ENCODE results near the gene C11orf16. TPM values are rescaled to one million over a fixed set of nuclear protein-coding genes. Genes with fewer than 3 reads are reported as not detected.
"Not testable (repeated sequence)": the region's sequence is repeated elsewhere in the genome, so short reads cannot be mapped to it uniquely, and the experiment has no call there.

Gene C11orf16
- total RNA-seq, 1 experiment from 2014 or later, result not detected

- DNase-seq, result no peak
These were observed 9.8 kb upstream of the C11orf16 start, which contains the start of gene ASCL3 for GRCh38 chr11:8942518-8943066. Gene ASCL3, minus strand, starts transcription at chr11:8943016. Its CDS starts 4,855 bp downstream, at chr11:8938161.

DNA sequence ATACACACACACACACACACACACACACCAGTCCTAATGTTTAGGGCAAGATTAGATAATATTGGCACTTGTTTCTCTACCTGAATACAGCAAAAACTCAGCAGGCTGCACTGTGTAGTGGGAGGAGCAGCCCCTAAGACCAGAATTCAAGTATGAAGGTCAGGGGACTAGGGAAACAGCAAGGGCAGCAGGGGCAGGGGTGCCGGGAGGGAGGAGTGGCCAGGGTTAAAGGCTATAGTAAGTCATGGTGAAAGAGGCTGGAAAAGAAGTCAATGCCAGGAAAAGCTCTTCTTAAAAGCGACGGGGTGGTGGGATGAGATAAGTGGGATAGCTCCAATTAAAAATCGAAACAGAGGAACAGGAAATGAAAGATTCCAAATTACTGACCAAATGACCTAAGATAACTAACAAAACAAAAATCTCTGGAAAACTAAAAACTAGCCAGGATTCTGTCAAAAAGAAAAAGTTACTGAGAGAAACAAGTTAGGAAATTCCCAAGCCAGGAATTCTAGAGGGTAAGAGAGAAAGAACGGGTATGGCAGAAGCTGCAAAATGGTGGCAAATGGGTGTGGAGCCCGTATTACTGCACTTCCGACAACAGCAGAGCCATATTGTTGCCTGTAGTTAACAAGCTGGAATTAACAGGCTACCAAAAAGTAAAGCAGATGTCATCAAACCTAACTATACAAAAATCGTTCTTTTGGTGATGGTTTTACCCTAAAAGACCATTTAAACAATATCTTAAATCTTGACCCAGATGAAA, 8.8 kb upstream of the C11orf16 start:
- H3K27me3 ChIP-seq, result no peaks in the 10 kb centered on the region
- no peaks in the 10 kb centered on the region for H3K36me3 ChIP-seq
- DNase-seq, result no peak
- no peaks in the 10 kb centered on the region for H3K9me3 ChIP-seq
- H3K4me3 ChIP-seq, result no peak overlapping the region

More at GRCh38 chr11:8942518-8943066, 9.8 kb upstream of the C11orf16 start, which contains the start of gene ASCL3:
- H3K36me3 ChIP-seq, result peaks cover 7% of the 10 kb centered on the region; the same call in 1 of the 2 replicates
- no peaks in the 10 kb centered on the region for H3K27me3 ChIP-seq
- no peaks in the 10 kb centered on the region for H3K9me3 ChIP-seq
- no peak within 1 kb of the TSS for H3K4me3 ChIP-seq

DNA sequence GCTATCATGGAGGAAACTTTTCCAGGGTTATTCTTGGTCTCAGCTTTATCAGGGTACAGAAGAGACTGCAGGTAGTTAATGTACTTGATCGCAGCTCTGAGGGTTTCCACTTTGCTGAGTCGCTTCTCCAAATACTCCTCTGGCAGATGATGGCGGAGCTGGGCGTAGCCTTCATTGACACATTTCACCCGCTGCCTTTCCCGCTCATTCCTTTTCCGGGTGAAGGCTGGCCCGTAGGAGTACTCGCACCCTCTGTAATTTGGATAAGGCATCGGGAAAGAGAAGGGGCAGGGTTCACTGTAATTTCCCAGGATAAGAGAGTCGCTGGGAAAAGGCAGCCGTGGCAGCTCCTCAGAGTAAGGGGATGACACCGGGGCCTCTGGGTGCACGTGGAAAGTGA, 4.9 kb upstream of the C11orf16 start:
- no peaks in the 10 kb centered on the region for H3K36me3 ChIP-seq

DNA sequence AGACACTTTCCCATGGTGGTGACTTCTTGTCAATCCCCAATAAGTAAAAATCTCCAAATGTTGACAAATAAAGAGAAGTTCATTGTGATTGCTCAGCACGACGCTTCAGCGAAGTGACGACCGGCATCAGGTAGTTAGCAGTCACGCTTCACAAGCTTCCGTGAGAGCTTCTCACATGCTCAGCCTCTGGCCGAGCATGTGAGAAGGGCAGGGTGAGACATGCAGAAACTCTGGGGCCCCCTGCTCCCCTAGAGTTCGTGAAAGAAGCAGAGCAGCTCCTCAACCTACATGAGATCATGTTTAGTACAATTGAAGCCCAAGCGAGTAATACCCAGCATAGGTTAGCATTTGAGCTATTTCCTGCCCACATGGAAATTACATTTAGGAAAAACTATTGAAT, 4.4 kb upstream of the C11orf16 start:
- Histone ChIP-seq H3K36me3 (no peaks in the 10 kb centered on the region), H3K4me3 (no peak overlapping the region), H3K27me3 (no peaks in the 10 kb centered on the region), H3K9me3 (no peaks in the 10 kb centered on the region)
- DNase-seq, result no peak

More for the DNA sequence above, 4.9 kb upstream of the C11orf16 start:
- Histone ChIP-seq H3K4me3 (no peak overlapping the region), H3K27me3 (no peaks in the 10 kb centered on the region), H3K9me3 (no peaks in the 10 kb centered on the region)
- no peak for DNase-seq

DNA sequence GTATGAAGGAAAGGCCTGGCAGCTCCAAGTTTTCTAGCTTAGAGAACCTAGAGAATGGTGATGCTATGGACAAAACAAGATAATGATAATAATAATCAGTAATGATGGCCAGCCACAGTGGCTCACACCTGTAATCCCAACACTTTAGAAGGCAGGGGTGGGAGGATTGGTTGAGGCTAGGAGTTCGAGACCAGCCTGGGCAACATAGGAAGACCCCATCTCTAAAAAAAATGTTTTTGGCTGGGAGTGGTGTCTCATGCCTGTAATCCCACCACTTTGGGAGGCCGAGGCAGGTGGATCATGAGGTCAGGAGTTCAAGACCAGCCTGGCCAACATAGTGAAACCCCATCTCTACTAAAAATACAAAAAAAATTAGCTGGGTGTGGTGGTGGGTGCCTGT, 3.0 kb upstream of the C11orf16 start:
- not testable (repeated sequence) for H3K9me3 ChIP-seq, H3K27me3 ChIP-seq, DNase-seq, H3K36me3 ChIP-seq, H3K4me3 ChIP-seq

- no peak for DNase-seq
- no peak overlapping the region for H3K4me3 ChIP-seq
- no peaks in the 10 kb centered on the region for H3K36me3 ChIP-seq
- no peaks in the 10 kb centered on the region for H3K27me3 ChIP-seq
- H3K9me3 ChIP-seq, result no peaks in the 10 kb centered on the region
These were observed 2.2 kb upstream of the C11orf16 start for GRCh38 chr11:8934742-8935488.

DNA sequence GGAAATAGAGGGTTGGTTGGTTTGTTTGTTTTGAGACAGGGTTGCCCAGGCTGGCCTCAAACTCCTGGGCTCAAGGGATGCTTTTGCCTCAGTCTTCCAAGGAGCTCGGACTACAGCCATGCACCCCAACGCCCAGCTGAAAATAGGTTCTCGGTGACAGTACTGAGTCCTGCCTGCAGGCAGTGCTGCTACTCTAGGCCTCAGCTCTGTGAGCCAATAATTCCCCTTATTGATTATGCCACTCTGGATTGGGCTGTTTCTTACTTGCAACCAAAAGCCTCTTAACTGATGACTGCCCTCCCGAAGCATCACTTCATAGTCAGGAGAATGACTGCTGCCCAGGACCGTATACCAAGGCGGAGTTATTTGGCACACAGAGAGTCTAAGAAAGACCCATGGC, 1.2 kb upstream of the C11orf16 start:
- Histone ChIP-seq H3K9me3 (no peaks in the 10 kb centered on the region), H3K27me3 (no peaks in the 10 kb centered on the region), H3K4me3 (no peak overlapping the region), H3K36me3 (no peaks in the 10 kb centered on the region)
- DNase-seq, result no peak

DNA sequence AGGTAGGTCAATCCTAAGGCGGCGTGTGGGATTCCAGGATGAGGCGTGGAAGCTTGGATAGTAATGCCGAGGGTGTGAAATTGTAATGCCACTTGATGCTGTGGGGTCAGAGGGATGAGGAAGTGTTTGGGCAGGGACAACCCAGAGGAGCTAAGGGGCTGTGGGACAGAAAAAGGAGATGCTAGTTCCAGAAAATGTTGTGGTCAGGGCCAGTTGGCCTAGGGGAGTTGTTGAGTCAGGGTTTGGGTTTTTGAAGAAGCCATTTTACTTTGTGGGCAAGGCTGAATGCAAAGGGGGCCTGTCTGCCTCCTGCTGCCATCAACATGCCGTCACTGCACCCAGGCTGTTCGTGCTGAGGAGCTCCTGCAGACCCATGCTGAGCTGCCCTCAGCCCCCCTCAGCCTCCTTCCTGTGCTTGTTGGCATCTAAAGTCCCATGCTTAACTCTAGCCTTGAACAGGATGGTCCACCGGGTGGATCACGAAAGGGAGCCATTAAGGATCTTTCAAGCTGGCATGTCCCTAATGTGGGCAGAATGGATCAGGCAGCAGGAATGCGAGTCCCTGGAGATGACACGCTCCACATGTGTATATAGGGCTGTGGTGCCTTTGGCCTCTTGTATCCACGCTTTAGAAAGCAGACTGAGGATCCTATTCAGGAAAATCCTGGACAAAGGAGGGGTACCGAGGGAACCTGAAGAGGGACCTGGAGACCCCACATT, 2.1 kb downstream of the C11orf16 start:
- DNase-seq, result no peak
- H3K27me3 ChIP-seq, result no peaks in the 10 kb centered on the region
- H3K36me3 ChIP-seq, result no peaks in the 10 kb centered on the region
- no peaks in the 10 kb centered on the region for H3K9me3 ChIP-seq
- no peak overlapping the region for H3K4me3 ChIP-seq

GRCh38 chr11:8928981-8929615, 3.6 kb downstream of the C11orf16 start:
- Histone ChIP-seq H3K27me3 (no peaks in the 10 kb centered on the region), H3K36me3 (peaks cover 3% of the 10 kb centered on the region), H3K4me3 (no peak overlapping the region), H3K9me3 (no peaks in the 10 kb centered on the region)
- no peak for DNase-seq

- Histone ChIP-seq H3K9me3 (no peaks in the 10 kb centered on the region), H3K27me3 (no peaks in the 10 kb centered on the region), H3K4me3 (no peak overlapping the region), H3K36me3 (peaks cover 5% of the 10 kb centered on the region)
- no peak for DNase-seq
These were observed 4.5 kb downstream of the C11orf16 start for GRCh38 chr11:8928205-8928604.

GRCh38 chr11:8927233-8927632, 5.5 kb downstream of the C11orf16 start:
- H3K36me3 ChIP-seq, result peaks cover 10% of the 10 kb centered on the region
- no peak for DNase-seq
- no peak overlapping the region for H3K4me3 ChIP-seq
- H3K9me3 ChIP-seq, result no peaks in the 10 kb centered on the region
- H3K27me3 ChIP-seq, result no peaks in the 10 kb centered on the region

DNA sequence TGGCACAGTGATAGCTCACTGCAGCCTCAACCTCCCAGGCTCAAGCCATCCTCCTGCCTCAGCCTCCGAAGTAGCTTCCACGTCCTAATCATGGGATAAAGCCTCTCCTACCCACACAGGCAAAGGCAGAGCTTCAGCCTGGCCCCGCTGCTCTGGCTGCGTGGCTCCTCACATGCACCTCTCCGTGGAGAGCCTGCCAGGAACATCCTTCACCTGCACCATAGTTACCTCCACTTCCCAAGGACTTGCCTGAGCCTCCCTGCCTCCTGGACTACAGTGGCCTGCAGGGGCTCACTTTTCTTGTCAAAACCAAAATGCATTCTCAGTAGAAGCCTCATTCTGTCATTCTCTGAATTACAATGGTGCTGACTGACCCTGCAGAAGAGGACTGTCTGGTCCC, 6.5 kb downstream of the C11orf16 start:
- Histone ChIP-seq H3K36me3 (peaks cover 18% of the 10 kb centered on the region), H3K9me3 (no peaks in the 10 kb centered on the region), H3K4me3 (no peak overlapping the region), H3K27me3 (no peaks in the 10 kb centered on the region)
- DNase-seq, result no peak

DNA sequence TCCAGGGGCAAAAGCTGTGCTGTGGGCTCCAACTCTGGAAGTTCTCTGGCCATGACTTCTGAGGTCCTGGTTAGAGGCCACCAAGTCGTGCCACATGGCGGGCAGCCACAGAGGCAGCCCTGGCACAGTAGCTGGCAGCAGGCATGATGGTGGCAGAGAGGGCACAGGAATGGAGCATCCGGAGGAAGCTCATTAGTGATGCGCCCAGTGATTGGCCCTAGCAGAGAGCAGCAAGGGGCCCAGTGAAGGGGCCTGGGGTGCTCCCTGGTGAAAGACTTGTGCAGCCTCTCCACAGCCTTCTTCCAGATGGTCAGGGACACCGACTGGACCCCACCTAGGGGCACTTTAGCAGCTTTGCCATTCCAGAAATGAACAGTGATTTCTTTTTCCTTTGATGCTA, 7.0 kb downstream of the C11orf16 start:
- Histone ChIP-seq H3K9me3 (no peaks in the 10 kb centered on the region), H3K4me3 (no peak overlapping the region), H3K27me3 (no peaks in the 10 kb centered on the region), H3K36me3 (peaks cover 22% of the 10 kb centered on the region)
- DNase-seq, result no peak

- no peak for DNase-seq
- no peaks in the 10 kb centered on the region for H3K27me3 ChIP-seq
- no peak overlapping the region for H3K4me3 ChIP-seq
- H3K36me3 ChIP-seq, result peaks cover 49% of the 10 kb centered on the region
- H3K9me3 ChIP-seq, result no peaks in the 10 kb centered on the region
These were observed 10.1 kb downstream of the C11orf16 start for GRCh38 chr11:8922691-8923090.

- no peaks in the 10 kb centered on the region for H3K9me3 ChIP-seq
- no peak overlapping the region for H3K4me3 ChIP-seq
- no peaks in the 10 kb centered on the region for H3K27me3 ChIP-seq
- DNase-seq, result peak; percentile 85
- peaks cover 72% of the 10 kb centered on the region for H3K36me3 ChIP-seq
These were observed 15.5 kb downstream of the C11orf16 start for GRCh38 chr11:8917157-8917825.

- Histone ChIP-seq H3K4me3 (no peak overlapping the region), H3K27me3 (no peaks in the 10 kb centered on the region), H3K9me3 (no peaks in the 10 kb centered on the region), H3K36me3 (peaks cover 52% of the 10 kb centered on the region)
- no peak for DNase-seq
These were observed 18.1 kb downstream of the C11orf16 start for GRCh38 chr11:8914661-8915018.

Data from MG63 (cell line).